Measurements from ENCODE around the gene TRAF1.

DNA sequence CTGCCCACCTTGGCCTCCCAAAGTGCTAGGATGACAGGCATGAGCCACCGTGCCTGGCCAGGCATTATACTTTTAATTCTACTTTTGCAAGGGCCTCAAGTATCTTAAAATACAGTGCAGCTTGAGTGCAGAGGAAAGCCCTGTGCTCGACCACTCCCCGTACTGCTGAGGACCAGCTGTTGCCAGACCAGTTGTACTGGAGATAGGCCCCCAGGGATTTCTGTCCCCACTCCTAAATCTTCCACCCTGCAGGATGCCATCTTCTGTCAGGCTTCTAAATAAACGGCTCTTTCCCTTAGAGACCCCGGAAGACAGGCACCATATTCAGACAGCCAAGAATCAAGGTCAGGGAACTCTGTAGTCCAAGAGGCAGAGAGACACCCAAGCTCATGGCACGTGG, 67.2 kb downstream of the TRAF1 start:
- TF ChIP-seq, protein P1, sequence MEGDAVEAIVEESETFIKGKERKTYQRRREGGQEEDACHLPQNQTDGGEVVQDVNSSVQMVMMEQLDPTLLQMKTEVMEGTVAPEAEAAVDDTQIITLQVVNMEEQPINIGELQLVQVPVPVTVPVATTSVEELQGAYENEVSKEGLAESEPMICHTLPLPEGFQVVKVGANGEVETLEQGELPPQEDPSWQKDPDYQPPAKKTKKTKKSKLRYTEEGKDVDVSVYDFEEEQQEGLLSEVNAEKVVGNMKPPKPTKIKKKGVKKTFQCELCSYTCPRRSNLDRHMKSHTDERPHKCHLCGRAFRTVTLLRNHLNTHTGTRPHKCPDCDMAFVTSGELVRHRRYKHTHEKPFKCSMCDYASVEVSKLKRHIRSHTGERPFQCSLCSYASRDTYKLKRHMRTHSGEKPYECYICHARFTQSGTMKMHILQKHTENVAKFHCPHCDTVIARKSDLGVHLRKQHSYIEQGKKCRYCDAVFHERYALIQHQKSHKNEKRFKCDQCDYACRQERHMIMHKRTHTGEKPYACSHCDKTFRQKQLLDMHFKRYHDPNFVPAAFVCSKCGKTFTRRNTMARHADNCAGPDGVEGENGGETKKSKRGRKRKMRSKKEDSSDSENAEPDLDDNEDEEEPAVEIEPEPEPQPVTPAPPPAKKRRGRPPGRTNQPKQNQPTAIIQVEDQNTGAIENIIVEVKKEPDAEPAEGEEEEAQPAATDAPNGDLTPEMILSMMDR (conservative IDR thresholded peaks at IDR 0.05; ENCODE audit: low read length), result no peak
- TF ChIP-seq EZH2phosphoT487 (IDR thresholded peaks at IDR 0.05; ENCODE audit: borderline replicate concordance), result no peak
